K562 (cell line): ENCODE results near the gene MRPL54. TPM values are rescaled to one million over a fixed set of nuclear protein-coding genes. Genes with fewer than 3 reads are reported as not detected.

Experiments used
- ATAC-seq: fragments of 200-7000 bp; cut with Tn5 transposase; 3 replicates; pipeline ENCODE4 v1.9.1; 2020; ENCODE audit warnings: moderate library complexity
- BruUV-seq: library from RNA; stranded (reverse); fragments of 400-500 nt; replicated peaks from 2 replicates; lab custom pipeline; 2021; lab: Mats Ljungman, UMichigan
- CTCF ChIA-PET: fragments of 300-600 bp; formaldehyde crosslinking; extraction: SDS; loops from one replicate; lab custom pipeline; 2021; ENCODE audit warnings: low intra/inter-chr PET ratio; lab: Yijun Ruan, JAX
- POLR2A ChIA-PET: fragments of 300-600, 350-650 bp; sonication (Branson Sonifier 250); formaldehyde crosslinking; extraction: SDS; loops from one replicate; lab custom pipeline; 2021; ENCODE audit warnings: antibody characterized with exemption, inconsistent platforms; lab: Yijun Ruan, JAX
- DNase-seq, 4 experiments: peaks; one replicate each; pipeline versions ENCODE4 v3.0.0 to v3.0.0-alpha.2; 2011 to 2018; ENCODE audit warnings: low spot score in 3 of 4, mixed read lengths in 3 of 4; ENCODE audit errors: extremely low read depth in 1 of 4
- FAIRE-seq: peaks from 2 replicates; lab custom pipeline; 2011; peaks lifted over from hg19 to GRCh38; lab: Jason Lieb, UNC
- H2AFZ ChIP-seq: 2 replicates; pipeline ENCODE4 v1.6.0; 2011; ENCODE audit warnings: low read depth, low read length, control low read depth, inconsistent platforms
- H3K27ac ChIP-seq: fragments of 200-600 bp; 3 replicates; pipeline ENCODE4 v1.8.0; 2011; ENCODE audit warnings: low read depth, mild to moderate bottlenecking, control low read depth, inconsistent platforms, low read length, moderate library complexity, mixed read lengths; ENCODE audit errors: extremely low read depth
- H3K27me3 ChIP-seq, 2 experiments: fragments of 300-600 bp in 1 of 2; 2 replicates in 1 of 2; 3 replicates in 1 of 2; pipeline versions ENCODE4 v1.6.0 to v1.8.0; 2011; ENCODE audit warnings: inconsistent platforms in 2 of 2, low read length in 2 of 2, mild to moderate bottlenecking in 1 of 2, mixed read lengths in 1 of 2, moderate library complexity in 1 of 2; ENCODE audit not compliant: control insufficient read depth in 2 of 2, insufficient read depth in 2 of 2
- H3K36me3 ChIP-seq: fragments of 300-600 bp; 3 replicates; pipeline ENCODE4 v1.8.0; 2011; ENCODE audit warnings: mild to moderate bottlenecking, low read length, inconsistent platforms; ENCODE audit not compliant: control insufficient read depth, insufficient read depth
- H3K4me1 ChIP-seq, 2 experiments: fragments of 200-600 bp in 1 of 2; replicated peaks in 1 of 2; 2 replicates in 1 of 2; 3 replicates in 1 of 2; pipeline versions ENCODE4 v1.5.1 to v1.8.0; 2011; ENCODE audit warnings: inconsistent platforms in 2 of 2, low read length in 2 of 2, mild to moderate bottlenecking in 1 of 2, mixed read lengths in 1 of 2, moderate library complexity in 1 of 2; ENCODE audit not compliant: control insufficient read depth in 2 of 2, insufficient read depth in 2 of 2
- H3K4me2 ChIP-seq: 2 replicates; pipeline ENCODE4 v1.6.1; 2011; ENCODE audit warnings: low read length, control low read depth, inconsistent platforms, mixed read lengths; ENCODE audit not compliant: insufficient read depth
- H3K4me3 ChIP-seq: fragments of 200-600 bp; sonication (generic), shearing (Covaris generic); 2 replicates; pipeline ENCODE4 v1.5.1; 2016; ENCODE audit warnings: control low read depth, inconsistent platforms
- H3K79me2 ChIP-seq: fragments of 200-600 bp; 3 replicates; pipeline ENCODE4 v1.8.0; 2011; ENCODE audit warnings: low read length, inconsistent platforms; ENCODE audit not compliant: control insufficient read depth, insufficient read depth
- H3K9ac ChIP-seq, 2 experiments: 2 replicates each; pipeline versions ENCODE4 v1.6.0 to v1.6.1; 2011; ENCODE audit warnings: low read depth in 2 of 2, low read length in 2 of 2, control low read depth in 1 of 2, inconsistent platforms in 1 of 2, mild to moderate bottlenecking in 1 of 2, mixed read lengths in 1 of 2; ENCODE audit not compliant: insufficient read depth in 1 of 2
- H3K9me1 ChIP-seq: one replicate; pipeline ENCODE4 v1.6.0; 2011; ENCODE audit warnings: inconsistent platforms, mild to moderate bottlenecking, low read length, moderate library complexity; ENCODE audit not compliant: control insufficient read depth, insufficient read depth
- H3K9me3 ChIP-seq: replicated peaks from 2 replicates; pipeline ENCODE4 v1.5.1; 2011; ENCODE audit warnings: low read depth, low read length, inconsistent platforms; ENCODE audit not compliant: control insufficient read depth, insufficient read depth
- H4K20me1 ChIP-seq: replicated peaks from 2 replicates; pipeline ENCODE4 v1.6.1; 2011; ENCODE audit warnings: low read length, inconsistent platforms, mixed read lengths; ENCODE audit not compliant: control insufficient read depth, insufficient read depth
- BMI1 ChIP-seq: fragments of 150-350 bp; IDR thresholded peaks from 2 replicates; pipeline ENCODE4 v1.6.1; 2014; ENCODE audit warnings: low read length
- BRD4 ChIP-seq: fragments of 200-600 bp; sonication (generic); IDR thresholded peaks from 2 replicates; pipeline ENCODE4 v1.6.1; 2017; ENCODE audit warnings: inconsistent platforms
- EZH2 ChIP-seq: IDR thresholded peaks from 2 replicates; pipeline ENCODE4 v1.6.1; 2012; ENCODE audit warnings: low read depth, mild to moderate bottlenecking, inconsistent platforms, low read length, borderline replicate concordance
- FOXA3 ChIP-seq, 2 experiments: fragments of 450-650 bp in 1 of 2; sonication (generic) in 1 of 2; formaldehyde crosslinking; IDR thresholded peaks in 1 of 2; conservative IDR thresholded peaks in 1 of 2; 2 replicates each; pipeline versions ENCODE4 v1.4.0 to v1.8.0; 2020 to 2022; ENCODE audit warnings: mild to moderate bottlenecking in 2 of 2, missing genetic modification reagents in 1 of 2
- GABPB1 ChIP-seq: sonication (generic); formaldehyde crosslinking; IDR thresholded peaks from 2 replicates; pipeline ENCODE4 v1.8.0; 2022; ENCODE audit warnings: mild to moderate bottlenecking, missing genetic modification reagents
- KDM4B ChIP-seq, 2 experiments: fragments of 450-650 bp in 1 of 2; sonication (generic) in 1 of 2; IDR thresholded peaks; 2 replicates each; pipeline ENCODE4 v1.6.1; 2016 to 2017; ENCODE audit warnings: borderline replicate concordance in 2 of 2, antibody characterized with exemption in 1 of 2, low read depth in 1 of 2, mild to moderate bottlenecking in 1 of 2
- PRMT5 ChIP-seq: sonication (generic); formaldehyde crosslinking; IDR thresholded peaks from 2 replicates; pipeline ENCODE4 v1.5.0; 2020; ENCODE audit warnings: missing genetic modification reagents
- SMAD4 ChIP-seq: fragments of 250-450 bp; sonication (Bioruptor Pico); conservative IDR thresholded peaks from 2 replicates; pipeline ENCODE4 v1.8.0; 2021; ENCODE audit warnings: inconsistent platforms, mild to moderate bottlenecking, moderate library complexity
- SMARCA5 ChIP-seq: fragments of 450-650 bp; IDR thresholded peaks from 2 replicates; pipeline ENCODE4 v1.6.1; 2016
- SMC3 ChIP-seq: conservative IDR thresholded peaks from 2 replicates; pipeline ENCODE4 v1.6.1; 2011; ENCODE audit warnings: low read depth, low read length, improper control_type of control experiment; ENCODE audit not compliant: insufficient read depth
- ZFPM2 ChIP-seq: fragments of 250-450 bp; sonication (Bioruptor Pico); IDR thresholded peaks from 2 replicates; pipeline ENCODE4 v1.5.1; 2022; ENCODE audit warnings: mild to moderate bottlenecking
- ZKSCAN1 ChIP-seq: fragments of 150-350 bp; IDR thresholded peaks from 2 replicates; pipeline ENCODE4 v1.6.1; 2016; ENCODE audit warnings: low read depth, low read length
- ZNF146 ChIP-seq: IDR thresholded peaks from one replicate; pipeline ENCODE4 v1.6.1; 2018; ENCODE audit warnings: missing compliant biosample characterization; ENCODE audit not compliant: unreplicated experiment
- ZNF589 ChIP-seq: fragments of 200-800 bp; sonication (Bioruptor generic); IDR thresholded peaks from 2 replicates; pipeline ENCODE4 v1.6.1; 2016; ENCODE audit warnings: low read depth, missing genetic modification characterization, missing compliant biosample characterization
- ZNF707 ChIP-seq: fragments of 250-450 bp; sonication (Bioruptor Pico); conservative IDR thresholded peaks from 2 replicates; pipeline ENCODE4 v1.8.0; 2022; ENCODE audit warnings: inconsistent platforms, mild to moderate bottlenecking, moderate library complexity
- WGBS: fragments of 100-300 bp; shearing (Covaris generic); methylation state at CpG from one replicate; pipeline ENCODE4 v1.1.6; 2016; ENCODE audit warnings: low coverage, mixed read lengths; ENCODE audit not compliant: insufficient coverage; ENCODE audit errors: missing lambda C conversion rate; 5-methylcytosine and 5-hydroxymethylcytosine counted together
- in situ Hi-C: fragments of 300-500 bp; cut with MboI; formaldehyde crosslinking; loops from 4 replicates; pipeline ENCODE4 v1.15.0; 2018; ENCODE audit warnings: inconsistent platforms, mixed read lengths
- intact Hi-C: fragments of 100-400 bp; cut with micrococcal nuclease; formaldehyde crosslinking; loops from 2 replicates; pipeline ENCODE4 v1.14.2; 2022
- polyA plus RNA-seq, 8 experiments: library from polyadenylated mRNA; depleted of rRNA in 4 of 8; stranded (reverse) in 5 of 8; unstranded in 3 of 8; fragments of >200 nt; fragmentation: Nextera tagmentation in 2 of 8; fragmentation: Illumina TruSeq in 1 of 8; extraction: Ambion mirVana in 2 of 8; extraction: Trizol in 1 of 8; gene quantifications; 2 replicates each; pipeline versions ENCODE4 v1.2.1 to v1.2.3, GENCODE V29; 2011 to 2014; ENCODE audit warnings: inconsistent platforms in 1 of 8, missing spikeins in 1 of 8
- total RNA-seq, 7 experiments: library from RNA; depleted of rRNA in 6 of 7; stranded (reverse); fragments of >200 nt in 6 of 7; fragmentation: Illumina TruSeq in 2 of 7; extraction: Trizol in 2 of 7; gene quantifications; 2 replicates each; pipeline versions ENCODE4 v1.2.1 to v1.2.3, GENCODE V29; 2011 to 2021; ENCODE audit warnings: low replicate concordance in 1 of 7
- TF ChIP-seq, protein P1 (sequence below): fragments of 250-450 bp; sonication (Bioruptor Pico); IDR thresholded peaks from 2 replicates; pipeline ENCODE4 v1.5.1; 2021; ENCODE audit warnings: mild to moderate bottlenecking

The MRPL54 gene
- total and polyA plus RNA-seq, 9 of the 15 experiments (the other 6 are each of a cell fraction or from before 2014, with no cell fraction given), result 3.5 to 120 (median 56.9) TPM

GRCh38 chr19:3790941-3791340, 28.5 kb downstream of the MRPL54 start:
- 58% methylated on average over 7 of the region's 7 CpGs for WGBS
- POLR2A ChIA-PET, result no interaction called here
- TF ChIP-seq KDM4B (IDR thresholded peaks at IDR 0.05; ENCODE audit: borderline replicate concordance in 2 of 2, low read depth in 1 of 2) (no peak), ZNF146 (CRISPR knock-in tag) (no peak), ZNF707 (peak; percentile 88)
- TF ChIP-seq, all 486 proteins: peak for 1
- no peak overlapping the region for H3K27ac ChIP-seq
- BruUV-seq, result no TSS peak
- in situ Hi-C loops, result no loop called here
- H2AFZ ChIP-seq, result no peak overlapping the region
- intact Hi-C loops, result no loop called here
- no peaks in the 10 kb centered on the region for H3K36me3 ChIP-seq
- no peaks in the 10 kb centered on the region for H4K20me1 ChIP-seq
- H3K27me3 ChIP-seq, result peaks cover 0 to 9% of the 10 kb centered on the region in 2 experiments; a peak in 1 of 5 replicates
- no peak overlapping the region for H3K4me2 ChIP-seq
- H3K79me2 ChIP-seq, result no peaks in the 10 kb centered on the region; the same call in 2 of the 3 replicates
- CTCF ChIA-PET, result no interaction called here
- no peaks in the 10 kb centered on the region for H3K9me1 ChIP-seq
- no peak for DNase-seq
- FAIRE-seq, result no peak
- H3K4me3 ChIP-seq, result no peak overlapping the region
- no peak for ATAC-seq
- H3K4me1 ChIP-seq, result peaks cover 0 to 9% of the 10 kb centered on the region in 2 experiments; a peak in 2 of 5 replicates
- H3K9me3 ChIP-seq, result 0 out of 2 replicates have a peak, but pooled peaks cover 2% of the 10 kb centered on the region
- H3K9ac ChIP-seq, result no peak overlapping the region

GRCh38 chr19:3792114-3792513, 29.6 kb downstream of the MRPL54 start:
- FAIRE-seq (no peak), DNase-seq (no peak), ATAC-seq (no peak)
- Histone ChIP-seq H3K4me2 (no peak overlapping the region), H2AFZ (no peak overlapping the region), H4K20me1 (no peaks in the 10 kb centered on the region), H3K27me3 (peaks cover 0 to 9% of the 10 kb centered on the region in 2 experiments; a peak in 1 of 5 replicates), H3K9me1 (no peaks in the 10 kb centered on the region), H3K36me3 (no peaks in the 10 kb centered on the region), H3K9ac (no peak overlapping the region), H3K79me2 (no peaks in the 10 kb centered on the region), H3K4me1 (no peaks in the 10 kb centered on the region; a peak in 1 of 5 replicates), H3K9me3 (0 out of 2 replicates have a peak, but pooled peaks cover 2% of the 10 kb centered on the region), H3K4me3 (no peak overlapping the region), H3K27ac (no peak overlapping the region)
- CTCF ChIA-PET, result no interaction called here
- no TSS peak for BruUV-seq
- POLR2A ChIA-PET, result interaction anchor here (0.6 to 1.0 kb wide), 2 partner anchors 30 to 121 kb away, joined by 3 to 5 read pairs; partner anchors contain the start of gene MRPL54
- in situ Hi-C loops, result no loop called here
- intact Hi-C loops, result no loop called here
- 4% methylated on average over 3 of the region's 3 CpGs for WGBS
- TF ChIP-seq GABPB1 (CRISPR knock-in tag), result no peak
- no peak for TF ChIP-seq BRD4
- TF ChIP-seq FOXA3 (CRISPR knock-in tag; conservative IDR thresholded peaks at IDR 0.05 in 1 of 2, IDR thresholded peaks at IDR 0.05 in 1 of 2), result no peak
- TF ChIP-seq SMC3, result no peak
- TF ChIP-seq SMARCA5, result no peak
- peak; percentile 78 for TF ChIP-seq ZKSCAN1
- TF ChIP-seq BMI1, result no peak
- no peak for TF ChIP-seq EZH2
- no peak for TF ChIP-seq SMAD4
- no peak for TF ChIP-seq ZFPM2 (CRISPR knock-in tag)
- TF ChIP-seq, protein P1, sequence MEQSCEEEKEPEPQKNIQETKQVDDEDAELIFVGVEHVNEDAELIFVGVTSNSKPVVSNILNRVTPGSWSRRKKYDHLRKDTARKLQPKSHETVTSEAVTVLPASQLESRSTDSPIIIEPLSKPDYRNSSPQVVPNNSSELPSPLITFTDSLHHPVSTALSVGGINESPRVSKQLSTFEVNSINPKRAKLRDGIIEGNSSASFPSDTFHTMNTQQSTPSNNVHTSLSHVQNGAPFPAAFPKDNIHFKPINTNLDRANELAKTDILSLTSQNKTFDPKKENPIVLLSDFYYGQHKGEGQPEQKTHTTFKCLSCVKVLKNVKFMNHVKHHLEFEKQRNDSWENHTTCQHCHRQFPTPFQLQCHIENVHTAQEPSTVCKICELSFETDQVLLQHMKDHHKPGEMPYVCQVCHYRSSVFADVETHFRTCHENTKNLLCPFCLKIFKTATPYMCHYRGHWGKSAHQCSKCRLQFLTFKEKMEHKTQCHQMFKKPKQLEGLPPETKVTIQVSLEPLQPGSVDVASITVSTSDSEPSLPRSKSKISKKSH (CRISPR knock-in tag), result no peak
- TF ChIP-seq PRMT5 (CRISPR knock-in tag), result no peak
- no peak for TF ChIP-seq ZNF589 (CRISPR knock-in tag)
